ENCODE measurements around the gene EXOSC6. TPM values are rescaled to one million over a fixed set of nuclear protein-coding genes. Genes with fewer than 3 reads are reported as not detected.
"Not testable (repeated sequence)": the region's sequence is repeated elsewhere in the genome, so short reads cannot be mapped to it uniquely, and the experiment has no call there.

EXOSC6 gene
- 10 to 100 TPM; 38.7 to 39.4 TPM for total RNA-seq

DNA sequence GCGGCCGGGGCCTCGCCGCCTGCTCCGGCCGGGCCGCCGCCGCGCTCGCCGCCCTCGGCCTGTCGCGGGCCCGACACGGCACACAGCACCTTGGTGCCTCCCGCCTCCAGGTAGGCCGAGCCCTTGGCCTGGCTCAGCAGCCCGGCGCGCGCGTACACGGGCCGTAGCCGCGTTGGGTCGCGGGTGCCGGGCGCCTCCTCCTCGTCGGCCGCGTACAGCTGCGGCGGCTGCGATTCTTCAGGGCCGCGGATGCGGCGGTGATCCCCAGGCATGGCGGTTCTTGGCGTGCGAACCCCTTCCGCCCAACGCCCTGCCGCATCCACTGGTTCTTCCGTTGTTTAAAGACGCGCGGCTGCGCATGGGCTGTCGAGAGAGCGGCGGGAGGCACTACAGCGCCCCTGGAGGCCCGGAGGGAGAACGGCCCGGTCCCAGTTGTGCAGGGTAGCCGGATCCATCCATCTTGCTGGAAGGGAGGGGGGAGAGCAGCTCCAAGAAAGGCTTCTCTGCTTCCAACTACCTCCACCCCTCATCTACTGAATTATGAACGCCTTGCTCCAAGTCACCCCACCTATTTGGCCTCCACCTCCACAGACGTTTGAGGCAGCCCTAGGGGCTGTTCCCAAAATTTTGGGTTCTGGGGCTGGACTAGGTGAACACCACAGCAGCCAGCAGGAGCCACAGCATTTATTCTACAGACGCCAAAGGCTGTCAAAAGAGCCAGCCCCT is at the start of gene EXOSC6:
TSS of gene EXOSC6 (minus strand) at position 312 of the 726 bp plus-strand sequence. CDS start at position 272, 40 bp downstream.
- ChIA-PET CTCF (interaction anchor here (0.5 to 2.5 kb wide), 9 partner anchors 12 to 599 kb away, joined by 3 to 12 read pairs (median 4); partner anchors contain the start of genes AARS1, DDX19A and DDX19B), POLR2A (interaction anchor here (0.7 to 2.1 kb wide), 6 partner anchors 37 to 316 kb away, joined by 3 to 10 read pairs (median 4); partner anchors contain the start of genes AARS1 and DDX19A)

GRCh38 chr16:70301121-70301520 is 49.4 kb upstream of the EXOSC6 start:
- POLR2A ChIA-PET, result no interaction called here
- CTCF ChIA-PET, result no interaction called here

GRCh38 chr16:70298988-70299938 is 47.5 kb upstream of the EXOSC6 start, which contains the start of gene DDX19B:
Gene DDX19B, plus strand, starts transcription at chr16:70299186. Its CDS starts 112 bp downstream, at chr16:70299298.
- CTCF ChIA-PET, result interaction anchor here (0.9 to 1.7 kb wide), 6 partner anchors 8 to 265 kb away, joined by 3 to 5 read pairs (median 4); partner anchors contain the start of genes AARS1 and DDX19A
- POLR2A ChIA-PET, result interaction anchor here (0.5 to 2.2 kb wide), 4 partner anchors 10 to 81 kb away, joined by 3 to 37 read pairs (median 8); partner anchors contain the start of genes AARS1 and DDX19A

GRCh38 chr16:70295634-70296033 is 43.9 kb upstream of the EXOSC6 start:
- CTCF ChIA-PET, result interaction anchor here (1.2 to 2.0 kb wide), 2 partner anchors 14 to 51 kb away, joined by 3 to 7 read pairs; partner anchors contain the start of gene DDX19A
- POLR2A ChIA-PET, result interaction anchor here (0.7 to 0.8 kb wide), 2 partner anchors 114 to 239 kb away, joined by 5 to 7 read pairs; no protein-coding TSS in a partner anchor

DNA sequence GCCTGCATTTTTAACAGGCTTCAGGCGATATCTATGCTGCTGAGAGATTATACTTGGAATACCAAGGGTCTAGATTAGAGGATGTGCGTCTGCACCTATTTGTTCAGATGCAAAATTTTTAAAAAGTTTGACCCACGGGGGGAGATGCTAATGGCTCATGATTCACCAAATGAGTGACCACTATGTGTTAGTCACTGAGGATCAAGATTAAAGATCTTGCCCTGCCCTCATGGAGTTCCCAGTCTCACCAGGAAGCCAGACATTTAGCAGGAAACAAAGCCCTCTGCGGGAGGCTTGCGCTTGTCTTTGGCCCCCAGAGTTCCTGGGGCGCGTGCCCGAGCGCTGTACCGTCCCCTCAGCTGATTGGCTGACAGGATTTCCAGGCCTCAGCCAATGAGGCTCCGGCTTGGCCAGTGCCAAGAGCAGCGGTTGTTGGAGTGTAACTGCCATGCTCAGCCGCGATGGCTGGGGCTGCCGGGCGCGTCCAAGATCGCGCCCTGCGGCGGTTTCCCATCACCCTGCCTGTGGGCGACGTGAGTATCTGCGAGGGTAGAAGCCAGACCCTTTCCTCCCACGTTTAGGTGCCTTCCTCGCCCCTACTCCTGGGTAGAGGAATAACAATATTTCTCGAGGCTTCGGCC is 42.8 kb upstream of the EXOSC6 start:
- ChIA-PET POLR2A (no interaction called here), CTCF (interaction anchor here (0.7 to 2.0 kb wide), 2 partner anchors 52 to 138 kb away, joined by 7 to 8 read pairs; partner anchors contain the start of gene DDX19A)

- CTCF ChIA-PET, POLR2A ChIA-PET: not testable (repeated sequence)
Observed at GRCh38 chr16:70292148-70292547, 40.4 kb upstream of the EXOSC6 start.

GRCh38 chr16:70290949-70291519 is 39.3 kb upstream of the EXOSC6 start:
- POLR2A ChIA-PET, result interaction anchor here (1.0 to 1.2 kb wide), 2 partner anchors 39 to 55 kb away, joined by 3 to 4 read pairs; partner anchors contain the start of genes DDX19A and EXOSC6
- CTCF ChIA-PET, result interaction anchor here (0.8 to 1.5 kb wide), 2 partner anchors 9 to 16 kb away, joined by 3 read pairs; no protein-coding TSS in a partner anchor

GRCh38 chr16:70289229-70290094 is 37.7 kb upstream of the EXOSC6 start, which contains the start of gene AARS1:
Gene AARS1, minus strand, starts transcription at chr16:70289506. Its CDS starts 6,743 bp downstream, at chr16:70282763.
- POLR2A ChIA-PET, result interaction anchor here (0.5 to 2.5 kb wide), 12 partner anchors 10 to 1304 kb away, joined by 3 to 37 read pairs (median 4); partner anchors contain the start of genes COG4, DDX19A, DDX19B and EXOSC6
- CTCF ChIA-PET, result interaction anchor here (0.5 to 1.1 kb wide), 7 partner anchors 9 to 40 kb away, joined by 3 to 6 read pairs (median 3); partner anchors contain the start of gene EXOSC6

DNA sequence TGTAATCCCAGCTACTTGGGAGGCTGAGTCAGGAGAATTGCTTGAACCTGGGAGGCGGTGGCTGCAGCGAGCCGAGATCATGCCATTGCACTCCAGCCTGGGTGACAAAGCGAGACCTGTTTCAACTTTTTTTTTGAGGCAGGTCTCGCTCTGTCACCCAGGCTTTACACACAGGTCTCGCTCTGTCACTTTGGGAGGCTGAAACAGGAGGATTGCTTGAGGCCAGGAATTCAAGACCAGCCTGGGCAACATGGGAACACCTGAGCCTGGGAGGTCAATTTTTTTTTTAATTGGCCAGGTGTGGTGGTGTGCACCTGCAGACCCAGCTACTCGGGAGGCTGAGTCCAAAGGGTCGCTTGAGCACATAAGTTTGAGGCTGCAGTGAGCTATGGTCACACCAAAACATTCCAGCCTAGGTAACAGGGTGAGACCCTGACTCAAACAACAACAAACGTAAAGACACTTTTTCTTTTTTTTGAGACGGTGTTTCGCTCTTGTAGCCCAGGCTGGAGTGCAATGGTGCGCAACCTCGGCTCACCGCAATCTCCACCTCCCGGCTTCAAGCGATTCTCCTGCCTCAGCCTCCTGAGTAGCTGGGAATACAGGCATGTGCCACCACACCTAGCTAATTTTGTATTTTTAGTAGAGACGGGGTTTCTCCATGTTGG is 35.7 kb upstream of the EXOSC6 start:
- POLR2A ChIA-PET, result interaction anchor here (0.6 to 2.5 kb wide), 4 partner anchors 14 to 1521 kb away, joined by 3 to 28 read pairs (median 3); partner anchors contain the start of genes AP1G1 and DDX19A
- CTCF ChIA-PET, result not testable (repeated sequence)

- ChIA-PET POLR2A (no interaction called here), CTCF (no interaction called here)
Observed at GRCh38 chr16:70276392-70276791, 24.7 kb upstream of the EXOSC6 start.

- POLR2A ChIA-PET, result no interaction called here
- CTCF ChIA-PET, result no interaction called here
Observed at GRCh38 chr16:70271696-70272095, 20.0 kb upstream of the EXOSC6 start.

DNA sequence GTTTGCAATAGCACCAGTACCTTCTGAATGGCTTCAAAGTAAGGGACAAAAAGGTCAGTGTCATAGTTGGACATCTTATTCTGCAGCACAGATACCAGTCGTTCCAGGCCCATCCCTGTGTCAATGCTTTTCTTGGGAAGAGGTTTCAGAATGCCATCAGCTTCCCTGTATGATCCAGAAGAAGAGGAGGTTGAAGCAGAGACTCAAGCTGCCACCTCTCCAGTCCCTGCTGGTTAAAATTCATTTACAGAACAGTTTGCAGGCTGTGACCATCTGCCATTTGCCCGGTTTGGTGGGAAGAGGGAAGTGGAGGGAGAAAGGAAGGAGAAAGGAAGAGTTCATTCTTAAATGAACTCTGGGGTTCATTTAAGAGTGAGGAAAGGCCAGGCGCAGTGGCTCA is 18.4 kb upstream of the EXOSC6 start:
- CTCF ChIA-PET, result interaction anchor here (0.5 kb wide), 1 partner anchor 23 kb away, joined by 3 read pairs; no protein-coding TSS in a partner anchor
- POLR2A ChIA-PET, result interaction anchor here (1.0 kb wide), 1 partner anchor 287 kb away, joined by 9 read pairs; no protein-coding TSS in a partner anchor

GRCh38 chr16:70269471-70269870 is 17.7 kb upstream of the EXOSC6 start:
- CTCF ChIA-PET, result no interaction called here

GRCh38 chr16:70267922-70268321 is 16.2 kb upstream of the EXOSC6 start:
- CTCF ChIA-PET, result interaction anchor here (0.6 to 2.9 kb wide), 3 partner anchors 15 to 854 kb away, joined by 4 to 12 read pairs (median 4); partner anchors contain the start of gene EXOSC6
- POLR2A ChIA-PET, result not testable (repeated sequence)

More at GRCh38 chr16:70269471-70269870, 17.7 kb upstream of the EXOSC6 start:
- POLR2A ChIA-PET, result no interaction called here

GRCh38 chr16:70267516-70267915 is 15.8 kb upstream of the EXOSC6 start:
- ChIA-PET CTCF (interaction anchor here (0.6 to 2.9 kb wide), 3 partner anchors 15 to 853 kb away, joined by 4 to 12 read pairs (median 4); partner anchors contain the start of gene EXOSC6), POLR2A (interaction anchor here (1.1 kb wide), 1 partner anchor 21 kb away, joined by 3 read pairs; the partner anchor contains the start of gene AARS1)

GRCh38 chr16:70259903-70260302 is 8.2 kb upstream of the EXOSC6 start:
- POLR2A ChIA-PET, CTCF ChIA-PET: not testable (repeated sequence)
